CD4-positive, alpha-beta T cell (primary cell): ENCODE data around the gene FOCAD. TPM values are rescaled to one million over a fixed set of nuclear protein-coding genes. Genes with fewer than 3 reads are reported as not detected.

Experiments used
- ATAC-seq: fragments of 200-7000 bp; cut with Tn5 transposase; one replicate; pipeline ENCODE4 v1.10.0; 2022; ENCODE audit warnings: mild to moderate bottlenecking; ENCODE audit not compliant: poor library complexity
- CTCF ChIA-PET: fragments of 350-600 bp; sonication (Branson Sonifier 250); formaldehyde crosslinking; loops from one replicate; lab custom pipeline; 2021; ENCODE audit warnings: antibody characterized with exemption, inconsistent platforms; lab: Charles Lee
- POLR2A ChIA-PET: fragments of 350-600 bp; sonication (Branson Sonifier 250); formaldehyde crosslinking; loops from one replicate; lab custom pipeline; 2021; ENCODE audit warnings: antibody characterized with exemption, inconsistent platforms; lab: Charles Lee
- DNase-seq, 14 experiments: peaks; one replicate each; pipeline ENCODE4 v3.0.0-alpha.2; 2013 to 2020; ENCODE audit warnings: mixed read lengths in 2 of 14
- H3K27ac ChIP-seq, 2 donors: one replicate each; pipeline versions ENCODE4 v1.5.1 to v1.7.0; 2013; ENCODE audit warnings: low read length in 2 of 2, low read depth in 1 of 2, mild to moderate bottlenecking in 1 of 2
- H3K27me3 ChIP-seq, 2 experiments: 1 replicate in 1 of 2; 2 replicates in 1 of 2; pipeline versions ENCODE4 v1.6.1 to v1.7.0; 2013; ENCODE audit warnings: low read length in 2 of 2, control low read depth in 1 of 2, mild to moderate bottlenecking in 1 of 2, moderate library complexity in 1 of 2; ENCODE audit not compliant: insufficient read depth in 2 of 2, control insufficient read depth in 1 of 2
- H3K36me3 ChIP-seq: one replicate; pipeline ENCODE4 v1.6.1; 2013; ENCODE audit warnings: low read length, control low read depth; ENCODE audit not compliant: insufficient read depth
- H3K4me1 ChIP-seq: one replicate; pipeline ENCODE4 v1.6.1; 2013; ENCODE audit warnings: low read length, control low read depth; ENCODE audit not compliant: insufficient read depth
- H3K4me3 ChIP-seq: one replicate; pipeline ENCODE4 v1.5.1; 2013; ENCODE audit warnings: mild to moderate bottlenecking, low read length, moderate library complexity
- H3K9me3 ChIP-seq, 2 experiments: 1 replicate in 1 of 2; 2 replicates in 1 of 2; pipeline versions ENCODE4 v1.6.1 to v1.7.0; 2013; ENCODE audit warnings: low read length in 2 of 2, mild to moderate bottlenecking in 2 of 2, control low read depth in 1 of 2, moderate library complexity in 1 of 2; ENCODE audit not compliant: control insufficient read depth in 1 of 2, insufficient read depth in 1 of 2
- H3K27ac Mint-ChIP-seq: one replicate; pipeline ENCODE4 v1.8.0; 2020; ENCODE audit warnings: mixed read lengths
- H3K27me3 Mint-ChIP-seq: one replicate; pipeline ENCODE4 v1.8.0; 2021; ENCODE audit warnings: mixed read lengths
- H3K36me3 Mint-ChIP-seq: one replicate; pipeline ENCODE4 v1.8.0; 2021; ENCODE audit warnings: low read depth, mixed read lengths
- H3K4me1 Mint-ChIP-seq: one replicate; pipeline ENCODE4 v1.8.0; 2021; ENCODE audit warnings: low read depth, mixed read lengths
- H3K4me3 Mint-ChIP-seq: one replicate; pipeline ENCODE4 v1.8.0; 2020; ENCODE audit warnings: mild to moderate bottlenecking, mixed read lengths
- H3K9me3 Mint-ChIP-seq: one replicate; pipeline ENCODE4 v1.8.0; 2020; ENCODE audit warnings: mixed read lengths
- CTCF ChIP-seq: fragments of 200-600 bp; IDR thresholded peaks from one replicate; pipeline ENCODE4 v1.8.0; 2022; ENCODE audit warnings: antibody characterized with exemption, mild to moderate bottlenecking
- intact Hi-C, 2 experiments: fragments of 100-400 bp; cut with DNase I in 1 of 2; cut with micrococcal nuclease in 1 of 2; formaldehyde crosslinking; loops; one replicate each; pipeline versions ENCODE4 v1.15.1 to v1.9.0; 2023 to 2025; cut with DNase I, micrococcal nuclease
- total RNA-seq, 174 experiments: library from RNA in 2 of 174; stranded (reverse) in 2 of 174; gene quantifications; one replicate each; pipeline ENCODE4 v1.2.3 and lab custom pipeline; 2021 to 2026

Gene FOCAD
- total RNA-seq, 2 experiments from 2014 or later = 12.4 to 14.1 TPM

- no peaks in the 10 kb centered on the region for H3K27me3 ChIP-seq
- H3K36me3 ChIP-seq = no peaks in the 10 kb centered on the region
- no peak for TF ChIP-seq CTCF
- peaks cover 11% of the 10 kb centered on the region for H3K4me1 ChIP-seq
- no peaks in the 10 kb centered on the region for H3K27me3 Mint-ChIP-seq
- ATAC-seq (no peak), DNase-seq (no peak)
- ChIA-PET CTCF (interaction anchor here (1.2 kb wide), 1 partner anchor 19 kb away, joined by 4 read pairs; no protein-coding TSS in a partner anchor), POLR2A (interaction anchor here (2.1 kb wide), 1 partner anchor 21 kb away, joined by 6 read pairs; the partner anchor contains the start of gene MLLT3)
- H3K9me3 ChIP-seq = no peaks in the 10 kb centered on the region
- H3K4me3 Mint-ChIP-seq = no peak overlapping the region
- intact Hi-C loops = loop anchor here (5.0 kb wide), 1 partner anchor 39 kb away; the partner anchor contains the start of gene FOCAD (in 2 of the 2)
- no peaks in the 10 kb centered on the region for H3K36me3 Mint-ChIP-seq
- no peak overlapping the region for H3K27ac Mint-ChIP-seq
- no peaks in the 10 kb centered on the region for H3K9me3 Mint-ChIP-seq
- peaks cover 15% of the 10 kb centered on the region for H3K4me1 Mint-ChIP-seq
- H3K27ac ChIP-seq = no peak overlapping the region
- H3K4me3 ChIP-seq = no peak overlapping the region
Observed at GRCh38 chr9:20643660-20644059, 40.4 kb upstream of the FOCAD start.

- no peak for DNase-seq
- Mint-ChIP-seq H3K36me3 (no peaks in the 10 kb centered on the region), H3K9me3 (no peaks in the 10 kb centered on the region), H3K27me3 (no peaks in the 10 kb centered on the region), H3K4me3 (no peak overlapping the region), H3K4me1 (peaks cover 5% of the 10 kb centered on the region), H3K27ac (no peak overlapping the region)
- no peak for ATAC-seq
- TF ChIP-seq CTCF = no peak
- CTCF ChIA-PET = interaction anchor here (1.3 kb wide), 1 partner anchor 38 kb away, joined by 3 read pairs; no protein-coding TSS in a partner anchor
- POLR2A ChIA-PET = interaction anchor here (1.0 kb wide), 1 partner anchor 37 kb away, joined by 3 read pairs; the partner anchor contains the start of gene FOCAD
- no peaks in the 10 kb centered on the region for H3K27me3 ChIP-seq
- intact Hi-C loops = no loop called here
- no peaks in the 10 kb centered on the region for H3K36me3 ChIP-seq
- no peaks in the 10 kb centered on the region for H3K9me3 ChIP-seq
- H3K4me1 ChIP-seq = no peaks in the 10 kb centered on the region
- no peak overlapping the region for H3K4me3 ChIP-seq
- no peak overlapping the region for H3K27ac ChIP-seq
Observed at GRCh38 chr9:20646656-20647055, 37.4 kb upstream of the FOCAD start.

GRCh38 chr9:20649381-20649780 lies 34.7 kb upstream of the FOCAD start:
- no peaks in the 10 kb centered on the region for H3K36me3 Mint-ChIP-seq
- H3K27ac Mint-ChIP-seq = no peak overlapping the region
- Histone ChIP-seq H3K4me1 (no peaks in the 10 kb centered on the region), H3K27ac (no peak overlapping the region), H3K27me3 (no peaks in the 10 kb centered on the region), H3K9me3 (no peaks in the 10 kb centered on the region), H3K36me3 (no peaks in the 10 kb centered on the region), H3K4me3 (no peak overlapping the region)
- H3K4me3 Mint-ChIP-seq = no peak overlapping the region
- H3K27me3 Mint-ChIP-seq = no peaks in the 10 kb centered on the region
- CTCF ChIA-PET = no interaction called here
- H3K4me1 Mint-ChIP-seq = no peaks in the 10 kb centered on the region
- POLR2A ChIA-PET = interaction anchor here (1.5 kb wide), 1 partner anchor 9 kb away, joined by 4 read pairs; no protein-coding TSS in a partner anchor
- ATAC-seq (no peak), DNase-seq (no peak)
- intact Hi-C loops = no loop called here
- H3K9me3 Mint-ChIP-seq = no peaks in the 10 kb centered on the region
- TF ChIP-seq CTCF = no peak
